H1 (cell line): ENCODE data around the gene KIF5A. TPM values are rescaled to one million over a fixed set of nuclear protein-coding genes. Genes with fewer than 3 reads are reported as not detected.

Experiments
- CTCF ChIA-PET: fragments of 300-600 bp; sonication (Branson Sonifier 250); formaldehyde crosslinking; loops from one replicate; lab custom pipeline; 2021; ENCODE audit not compliant: partially characterized antibody; lab: Charles Lee
- POLR2A ChIA-PET: fragments of 300-600 bp; sonication (Branson Sonifier 250); formaldehyde crosslinking; loops from one replicate; lab custom pipeline; 2021; ENCODE audit warnings: inconsistent platforms; ENCODE audit not compliant: partially characterized antibody; lab: Charles Lee
- DNase-seq, 2 experiments: peaks; one replicate each; pipeline versions ENCODE4 v3.0.0 to v3.0.0-alpha.2; 2010 to 2022; ENCODE audit warnings: low spot score in 2 of 2, low read depth in 1 of 2, mixed read lengths in 1 of 2
- FAIRE-seq: peaks from 2 replicates; lab custom pipeline; 2011; peaks lifted over from hg19 to GRCh38; lab: Jason Lieb, UNC
- H2AFZ ChIP-seq: 2 replicates; pipeline ENCODE4 v1.8.1; 2012; ENCODE audit warnings: low read length, inconsistent platforms
- H2AK5ac ChIP-seq: 2 replicates; pipeline ENCODE4 v1.6.1; 2013; ENCODE audit warnings: low read depth, low read length
- H2BK120ac ChIP-seq: replicated peaks from 2 replicates; pipeline ENCODE3; 2013; ENCODE audit warnings: low read depth, low read length, inconsistent platforms
- H2BK12ac ChIP-seq: 2 replicates; pipeline ENCODE4 v1.6.1; 2013; ENCODE audit warnings: low read depth, low read length
- H2BK15ac ChIP-seq: 2 replicates; pipeline ENCODE4 v1.6.1; 2013; ENCODE audit warnings: low read length
- H2BK20ac ChIP-seq: 2 replicates; pipeline ENCODE4 v1.6.1; 2013; ENCODE audit warnings: low read length
- H2BK5ac ChIP-seq: 2 replicates; pipeline ENCODE4 v1.6.1; 2013; ENCODE audit warnings: low read depth, low read length
- H3K14ac ChIP-seq: 2 replicates; pipeline ENCODE4 v1.6.1; 2013; ENCODE audit warnings: inconsistent platforms; ENCODE audit not compliant: insufficient read length
- H3K18ac ChIP-seq: 2 replicates; pipeline ENCODE4 v1.6.1; 2013; ENCODE audit warnings: low read length; ENCODE audit errors: extremely low read depth
- H3K23ac ChIP-seq: 2 replicates; pipeline ENCODE4 v1.6.1; 2013; ENCODE audit warnings: inconsistent platforms; ENCODE audit not compliant: insufficient read length
- H3K23me2 ChIP-seq: 2 replicates; pipeline ENCODE4 v1.6.1; 2013; ENCODE audit warnings: low read depth, low read length
- H3K27ac ChIP-seq: 2 replicates; pipeline ENCODE4 v1.6.1; 2011; ENCODE audit warnings: low read depth, low read length, inconsistent platforms
- H3K27me3 ChIP-seq, 4 experiments: replicated peaks in 1 of 4; 1 replicate in 1 of 4; 2 replicates in 3 of 4; pipeline versions ENCODE4 v1.6.1 to v1.8.1; 2011 to 2013; ENCODE audit warnings: low read length in 3 of 4, mild to moderate bottlenecking in 3 of 4, inconsistent platforms in 2 of 4, mixed read lengths in 2 of 4, moderate library complexity in 1 of 4; ENCODE audit not compliant: control insufficient read depth in 3 of 4, insufficient read depth in 3 of 4; ENCODE audit errors: extremely low read depth in 1 of 4
- H3K36me3 ChIP-seq, 4 experiments: 2 replicates each; pipeline versions ENCODE4 v1.6.1 to v1.8.1; 2011 to 2013; ENCODE audit warnings: mild to moderate bottlenecking in 4 of 4, low read length in 3 of 4, moderate library complexity in 2 of 4, control low read depth in 1 of 4, inconsistent platforms in 1 of 4; ENCODE audit not compliant: insufficient read depth in 4 of 4, control insufficient read depth in 2 of 4
- H3K4ac ChIP-seq: replicated peaks from 2 replicates; pipeline ENCODE3; 2013; ENCODE audit warnings: low read length, low read depth, mixed read lengths, inconsistent platforms; ENCODE audit not compliant: insufficient read length
- H3K4me1 ChIP-seq, 4 experiments: replicated peaks in 1 of 4; 1 replicate in 1 of 4; 2 replicates in 3 of 4; pipeline versions ENCODE4 v1.6.1 to v1.8.1; 2011 to 2013; ENCODE audit warnings: low read length in 3 of 4, inconsistent platforms in 2 of 4, mixed read lengths in 1 of 4; ENCODE audit not compliant: insufficient read depth in 4 of 4, control insufficient read depth in 3 of 4
- H3K4me2 ChIP-seq, 2 experiments: 2 replicates each; pipeline versions ENCODE4 v1.6.1 to v1.8.1; 2011 to 2013; ENCODE audit warnings: low read depth in 2 of 2, low read length in 2 of 2, control low read depth in 1 of 2, inconsistent platforms in 1 of 2, mild to moderate bottlenecking in 1 of 2; ENCODE audit not compliant: insufficient read depth in 1 of 2
- H3K4me3 ChIP-seq, 4 experiments: fragments of 200-600, 300-600 bp in 1 of 4; sonication (generic), shearing (Covaris generic), sonication (Bioruptor Twin) in 1 of 4; 2 replicates each; pipeline versions ENCODE4 v1.5.1 to v1.8.1; 2011 to 2016; ENCODE audit warnings: low read length in 4 of 4, low read depth in 3 of 4, control low read depth in 2 of 4, inconsistent platforms in 2 of 4, mild to moderate bottlenecking in 2 of 4, mixed read lengths in 1 of 4, moderate library complexity in 1 of 4; ENCODE audit not compliant: insufficient read depth in 2 of 4; ENCODE audit errors: extremely low read depth in 1 of 4
- H3K56ac ChIP-seq: replicated peaks from 2 replicates; pipeline ENCODE3; 2013; ENCODE audit warnings: low read depth, mild to moderate bottlenecking, mixed read lengths, low read length, inconsistent platforms; ENCODE audit not compliant: insufficient read length
- H3K79me1 ChIP-seq: 2 replicates; pipeline ENCODE4 v1.6.1; 2013; ENCODE audit warnings: low read depth, low read length, control low read depth
- H3K79me2 ChIP-seq, 2 experiments: 2 replicates each; pipeline versions ENCODE4 v1.6.1 to v1.8.1; 2012 to 2013; ENCODE audit warnings: low read length in 2 of 2, mild to moderate bottlenecking in 2 of 2, inconsistent platforms in 1 of 2; ENCODE audit not compliant: insufficient read depth in 2 of 2, control insufficient read depth in 1 of 2
- H3K9ac ChIP-seq, 4 experiments: replicated peaks in 1 of 4; 1 replicate in 1 of 4; 2 replicates in 3 of 4; pipeline versions ENCODE4 v1.6.1 to v1.8.1; 2011 to 2013; ENCODE audit warnings: low read depth in 3 of 4, low read length in 3 of 4, control low read depth in 2 of 4, mild to moderate bottlenecking in 2 of 4, moderate library complexity in 2 of 4, inconsistent platforms in 1 of 4; ENCODE audit errors: extremely low read depth in 1 of 4
- H3K9me3 ChIP-seq, 2 experiments: 2 replicates each; pipeline versions ENCODE4 v1.6.1 to v1.8.1; 2012 to 2013; ENCODE audit warnings: mild to moderate bottlenecking in 2 of 2, moderate library complexity in 2 of 2, control low read depth in 1 of 2, inconsistent platforms in 1 of 2, low read depth in 1 of 2, low read length in 1 of 2, mixed read lengths in 1 of 2; ENCODE audit not compliant: insufficient read depth in 2 of 2
- H4K20me1 ChIP-seq, 2 experiments: replicated peaks in 1 of 2; 2 replicates each; pipeline versions ENCODE3 to v1.8.1; 2011 to 2013; ENCODE audit warnings: inconsistent platforms in 2 of 2, low read length in 2 of 2, mild to moderate bottlenecking in 1 of 2; ENCODE audit not compliant: insufficient read depth in 2 of 2, control insufficient read depth in 1 of 2
- H4K5ac ChIP-seq: 2 replicates; pipeline ENCODE4 v1.6.1; 2013; ENCODE audit warnings: low read length, low read depth, mixed read lengths, inconsistent platforms; ENCODE audit not compliant: insufficient read length
- H4K8ac ChIP-seq: 2 replicates; pipeline ENCODE4 v1.8.0; 2013; ENCODE audit warnings: mild to moderate bottlenecking, moderate library complexity, low read length, inconsistent platforms; ENCODE audit not compliant: insufficient read depth; ENCODE audit errors: extremely low read depth
- H4K91ac ChIP-seq: replicated peaks from 2 replicates; pipeline ENCODE3; 2013; ENCODE audit warnings: low read length, mixed read lengths, inconsistent platforms; ENCODE audit not compliant: insufficient read length
- SP2 ChIP-seq: IDR thresholded peaks from 2 replicates; pipeline ENCODE4 v1.6.1; 2012; ENCODE audit warnings: mild to moderate bottlenecking, low read length, inconsistent platforms
- WGBS, 2 experiments: shearing (Covaris generic) in 1 of 2; methylation state at CpG; one replicate each; pipeline versions ENCODE4 v1.1.6 to v1.1.7; 2013 to 2015; ENCODE audit warnings: low lambda C conversion rate in 2 of 2, mixed read lengths in 2 of 2, inconsistent platforms in 1 of 2, low coverage in 1 of 2, missing lambda C conversion rate in 1 of 2; ENCODE audit not compliant: insufficient replicate concordance in 2 of 2, insufficient coverage in 1 of 2, insufficient read length in 1 of 2; ENCODE audit errors: extremely low coverage in 1 of 2, missing lambda C conversion rate in 1 of 2; 5-methylcytosine and 5-hydroxymethylcytosine counted together
- polyA plus RNA-seq, 7 experiments: library from polyadenylated mRNA; depleted of rRNA in 3 of 7; stranded (reverse) in 5 of 7; unstranded in 2 of 7; fragments of >200 nt in 5 of 7; fragments of 200-250 nt in 2 of 7; gene quantifications; 1 replicate in 5 of 7; 2 replicates in 1 of 7; 4 replicates in 1 of 7; pipeline versions ENCODE4 v1.2.1 to v1.2.3, GENCODE V29; 2011 to 2013; ENCODE audit warnings: missing spikeins in 2 of 7, mixed read lengths in 2 of 7
- total RNA-seq: library from RNA; stranded (reverse); fragmentation: NEBNext Ultra II Directional; extraction: Animal tissue kit (Norgen Biotek cat#: 25700); gene quantifications from 2 replicates; pipeline ENCODE4 v1.2.1, GENCODE V29; 2021

The KIF5A gene
- total and polyA plus RNA-seq, 2 of the 8 experiments (the other 6 are each of a cell fraction or from before 2014, with no cell fraction given), result 10.7 to 21.9 TPM

DNA sequence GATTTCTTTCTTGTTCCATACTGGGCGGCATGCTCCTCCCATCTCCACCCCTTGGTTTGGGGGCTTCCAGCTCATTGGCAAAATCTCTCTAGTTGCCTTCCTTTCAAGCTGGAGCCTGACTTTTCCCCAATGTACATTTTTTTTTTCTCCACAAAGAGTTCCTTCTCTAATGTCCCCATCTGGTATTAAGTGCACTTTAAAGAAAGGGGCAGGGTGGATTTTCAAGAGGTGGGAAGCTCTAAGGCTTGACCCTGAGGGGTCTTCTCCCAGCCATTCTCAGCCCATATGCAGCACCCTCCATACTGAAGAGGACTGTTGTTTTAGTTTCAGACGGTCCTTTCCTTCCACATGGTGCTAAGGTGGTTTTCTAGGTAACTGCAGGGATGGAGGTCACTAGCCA is 35.3 kb downstream of the KIF5A start:
- no peaks in the 10 kb centered on the region for H3K27me3 ChIP-seq
- H3K9ac ChIP-seq, result no peak overlapping the region
- no peak for DNase-seq
- no peak overlapping the region for H4K91ac ChIP-seq
- H3K23ac ChIP-seq, result no peak overlapping the region
- no peak overlapping the region for H3K18ac ChIP-seq
- no peak overlapping the region for H2BK15ac ChIP-seq
- no peak overlapping the region for H2AFZ ChIP-seq
- peaks cover 7 to 31% (median 11%) of the 10 kb centered on the region in 4 experiments; a peak in 7 of 8 replicates for H3K36me3 ChIP-seq
- no peaks in the 10 kb centered on the region for H3K9me3 ChIP-seq
- no peak overlapping the region for H3K56ac ChIP-seq
- peaks cover 0 to under 1% (median 0%) of the 10 kb centered on the region in 4 experiments; a peak in 1 of 7 replicates for H3K4me1 ChIP-seq
- H3K23me2 ChIP-seq, result no peaks in the 10 kb centered on the region
- H3K4me3 ChIP-seq, result no peak overlapping the region
- H4K20me1 ChIP-seq, result peaks cover 3 to 4% of the 10 kb centered on the region in 2 experiments
- no peak overlapping the region for H3K4me2 ChIP-seq
- H4K8ac ChIP-seq, result no peak overlapping the region
- WGBS, 2 experiments, result 90% methylated on average over 2 of the region's 2 CpGs; no CpG with 5 or more reads in 1 of the 2 experiments
- H2BK12ac ChIP-seq, result no peak overlapping the region
- no peak overlapping the region for H2AK5ac ChIP-seq
- no peak overlapping the region for H3K27ac ChIP-seq
- no peaks in the 10 kb centered on the region for H3K79me1 ChIP-seq
- no peak overlapping the region for H4K5ac ChIP-seq
- no peak overlapping the region for H2BK5ac ChIP-seq
- CTCF ChIA-PET, result interaction anchor here (0.6 to 7.8 kb wide), 12 partner anchors 10 to 1847 kb away, joined by 3 to 201 read pairs (median 24); partner anchors contain the start of genes ARHGEF25, B4GALNT1 and TSPAN31
- H3K4ac ChIP-seq, result no peak overlapping the region
- no peaks in the 10 kb centered on the region for H3K79me2 ChIP-seq
- H3K14ac ChIP-seq, result no peak overlapping the region
- H2BK120ac ChIP-seq, result no peak overlapping the region
- TF ChIP-seq SP2, result no peak
- TF ChIP-seq, all 59 proteins: peak for 0
- H2BK20ac ChIP-seq, result no peak overlapping the region
- FAIRE-seq, result no peak
- POLR2A ChIA-PET, result interaction anchor here (0.7 to 1.5 kb wide), 6 partner anchors 11 to 40 kb away, joined by 3 to 6 read pairs (median 4); no protein-coding TSS in a partner anchor
